Skeletal muscle satellite cell (primary cell): ENCODE data around the gene QSOX2. TPM values are rescaled to one million over a fixed set of nuclear protein-coding genes. Genes with fewer than 3 reads are reported as not detected.
A peak's percentile ranks its signal among the peaks of the same experiment; 100 is the strongest.

Experiments
- H3K27me3 ChIP-seq: 2 replicates; pipeline ENCODE4 v1.7.0; 2013; ENCODE audit warnings: low read length; ENCODE audit not compliant: control insufficient read depth, insufficient read depth
- H3K36me3 ChIP-seq: 2 replicates; pipeline ENCODE4 v1.7.0; 2013; ENCODE audit warnings: mild to moderate bottlenecking, control low read depth, low read length; ENCODE audit not compliant: insufficient read depth
- H3K4me1 ChIP-seq: 2 replicates; pipeline ENCODE4 v1.7.0; 2013; ENCODE audit warnings: low read length; ENCODE audit not compliant: control insufficient read depth, insufficient read depth
- H3K4me2 ChIP-seq: 2 replicates; pipeline ENCODE4 v1.7.0; 2013; ENCODE audit warnings: mild to moderate bottlenecking, low read length
- H3K4me3 ChIP-seq: 2 replicates; pipeline ENCODE4 v1.7.0; 2013; ENCODE audit warnings: low read length
- H3K9ac ChIP-seq: 2 replicates; pipeline ENCODE4 v1.7.0; 2013; ENCODE audit warnings: mild to moderate bottlenecking, low read depth, low read length, moderate library complexity
- H3K9me3 ChIP-seq: replicated peaks from 2 replicates; pipeline ENCODE4 v1.7.0; 2013; ENCODE audit warnings: mild to moderate bottlenecking, control low read depth, low read length
- total RNA-seq: library from RNA; depleted of rRNA; stranded (reverse); fragments of >200 nt; gene quantifications from 2 replicates; pipeline ENCODE4 v1.2.3, GENCODE V29; 2012; rRNA removed

QSOX2 gene, protein sequence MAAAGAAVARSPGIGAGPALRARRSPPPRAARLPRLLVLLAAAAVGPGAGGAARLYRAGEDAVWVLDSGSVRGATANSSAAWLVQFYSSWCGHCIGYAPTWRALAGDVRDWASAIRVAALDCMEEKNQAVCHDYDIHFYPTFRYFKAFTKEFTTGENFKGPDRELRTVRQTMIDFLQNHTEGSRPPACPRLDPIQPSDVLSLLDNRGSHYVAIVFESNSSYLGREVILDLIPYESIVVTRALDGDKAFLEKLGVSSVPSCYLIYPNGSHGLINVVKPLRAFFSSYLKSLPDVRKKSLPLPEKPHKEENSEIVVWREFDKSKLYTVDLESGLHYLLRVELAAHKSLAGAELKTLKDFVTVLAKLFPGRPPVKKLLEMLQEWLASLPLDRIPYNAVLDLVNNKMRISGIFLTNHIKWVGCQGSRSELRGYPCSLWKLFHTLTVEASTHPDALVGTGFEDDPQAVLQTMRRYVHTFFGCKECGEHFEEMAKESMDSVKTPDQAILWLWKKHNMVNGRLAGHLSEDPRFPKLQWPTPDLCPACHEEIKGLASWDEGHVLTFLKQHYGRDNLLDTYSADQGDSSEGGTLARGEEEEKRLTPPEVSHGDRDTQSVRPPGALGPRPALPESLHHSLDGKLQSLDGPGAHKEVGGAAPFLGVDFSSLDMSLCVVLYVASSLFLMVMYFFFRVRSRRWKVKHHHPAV
- 13.2 and 20.8 TPM in 2 replicates for total RNA-seq

DNA sequence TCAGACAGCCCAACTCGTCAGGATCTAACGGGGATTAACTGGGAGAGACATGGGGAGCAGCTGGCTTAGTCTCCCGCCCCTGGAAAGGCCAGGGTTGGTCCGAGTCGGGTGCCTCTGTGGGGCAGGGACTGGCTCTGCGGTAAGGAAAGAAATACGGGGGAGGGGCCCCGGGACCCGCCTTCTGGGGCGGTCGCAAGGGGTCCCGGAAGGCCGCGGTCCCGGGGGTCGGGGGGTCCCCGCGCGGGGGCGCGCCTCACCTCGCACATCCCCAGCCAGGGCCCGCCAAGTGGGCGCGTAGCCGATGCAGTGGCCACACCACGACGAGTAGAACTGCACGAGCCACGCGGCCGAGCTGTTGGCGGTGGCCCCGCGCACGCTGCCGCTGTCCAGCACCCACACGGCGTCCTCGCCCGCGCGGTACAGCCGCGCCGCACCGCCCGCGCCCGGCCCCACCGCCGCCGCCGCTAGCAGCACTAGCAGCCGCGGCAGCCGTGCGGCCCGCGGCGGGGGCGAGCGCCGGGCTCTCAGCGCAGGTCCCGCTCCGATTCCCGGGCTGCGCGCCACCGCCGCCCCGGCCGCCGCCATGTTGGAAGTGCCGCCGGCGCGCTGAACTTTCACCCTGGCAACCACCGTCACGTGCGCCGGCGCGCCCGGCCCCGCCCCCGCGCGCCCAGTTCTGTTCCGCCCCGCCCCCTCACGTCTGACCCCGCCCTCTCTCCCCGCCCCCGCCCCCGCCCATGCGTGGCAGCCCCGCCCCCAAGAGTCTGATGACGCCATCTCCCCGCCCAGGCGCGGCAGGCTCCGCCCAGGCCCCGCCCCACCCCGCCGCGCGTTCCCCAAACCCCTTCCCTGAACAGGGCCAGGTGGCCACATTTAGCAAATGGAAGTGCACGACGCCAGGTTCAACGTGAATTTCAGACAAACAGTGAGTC lies at the start of gene QSOX2:
Gene QSOX2, minus strand, starts transcription at position 594 of the 932 bp plus-strand sequence. Its CDS starts 9 bp downstream, at position 585.
- Histone ChIP-seq H3K4me2 (peak within 1 kb of the TSS; percentile 95), H3K4me3 (peak within 1 kb of the TSS; percentile 77), H3K9ac (peak within 1 kb of the TSS; percentile 68), H3K27me3 (peaks cover 22% of the 10 kb centered on the region), H3K4me1 (peaks cover 15% of the 10 kb centered on the region), H3K36me3 (no peaks in the 10 kb centered on the region), H3K9me3 (no peaks in the 10 kb centered on the region)

DNA sequence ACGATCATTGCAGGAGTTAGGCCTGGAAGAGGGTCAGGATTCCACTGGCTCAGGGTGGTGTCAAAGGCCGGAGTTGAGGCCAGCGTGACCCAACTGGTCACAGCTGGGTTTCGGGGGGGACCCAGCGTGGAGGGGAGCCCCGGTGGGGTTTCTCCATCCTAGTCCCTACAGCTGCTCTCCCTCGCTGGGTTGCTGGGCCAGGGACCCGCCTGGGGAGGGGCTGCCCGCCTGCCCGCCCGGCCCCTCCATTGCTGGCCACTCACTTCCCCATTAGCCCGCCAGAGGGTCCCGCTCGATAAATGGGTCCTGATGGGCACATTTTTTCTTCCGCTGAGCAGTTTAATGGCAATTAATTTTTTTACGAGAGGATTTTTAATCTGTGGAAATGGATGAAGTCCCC lies 49.4 kb upstream of the QSOX2 start:
- Histone ChIP-seq H3K4me1 (no peaks in the 10 kb centered on the region), H3K4me3 (no peak overlapping the region), H3K4me2 (no peak overlapping the region), H3K36me3 (no peaks in the 10 kb centered on the region), H3K27me3 (peaks cover 46% of the 10 kb centered on the region), H3K9me3 (no peaks in the 10 kb centered on the region), H3K9ac (no peak overlapping the region)

DNA sequence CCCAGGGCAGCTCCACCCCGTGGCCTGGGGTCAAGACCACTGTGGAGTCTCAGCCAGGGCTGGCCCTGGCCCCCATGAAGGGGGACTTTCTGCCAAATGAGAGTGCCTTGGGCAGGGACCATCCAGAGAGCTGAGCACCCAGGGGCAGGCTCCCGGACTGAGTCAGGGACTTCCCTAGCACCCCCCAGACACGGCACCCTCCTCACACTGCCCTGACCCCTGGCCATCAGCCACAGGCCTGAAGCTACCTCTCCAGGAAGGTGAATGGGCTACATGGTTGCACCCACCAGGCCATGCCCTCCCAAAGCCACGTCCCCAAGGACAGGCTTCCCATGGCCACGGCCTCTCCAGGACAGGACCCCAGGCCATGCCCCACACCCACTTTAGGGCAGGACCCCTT lies 48.8 kb upstream of the QSOX2 start:
- Histone ChIP-seq H3K9ac (no peak overlapping the region), H3K4me3 (no peak overlapping the region), H3K4me2 (no peak overlapping the region), H3K27me3 (peaks cover 42% of the 10 kb centered on the region), H3K36me3 (no peaks in the 10 kb centered on the region), H3K4me1 (no peaks in the 10 kb centered on the region), H3K9me3 (no peaks in the 10 kb centered on the region)

DNA sequence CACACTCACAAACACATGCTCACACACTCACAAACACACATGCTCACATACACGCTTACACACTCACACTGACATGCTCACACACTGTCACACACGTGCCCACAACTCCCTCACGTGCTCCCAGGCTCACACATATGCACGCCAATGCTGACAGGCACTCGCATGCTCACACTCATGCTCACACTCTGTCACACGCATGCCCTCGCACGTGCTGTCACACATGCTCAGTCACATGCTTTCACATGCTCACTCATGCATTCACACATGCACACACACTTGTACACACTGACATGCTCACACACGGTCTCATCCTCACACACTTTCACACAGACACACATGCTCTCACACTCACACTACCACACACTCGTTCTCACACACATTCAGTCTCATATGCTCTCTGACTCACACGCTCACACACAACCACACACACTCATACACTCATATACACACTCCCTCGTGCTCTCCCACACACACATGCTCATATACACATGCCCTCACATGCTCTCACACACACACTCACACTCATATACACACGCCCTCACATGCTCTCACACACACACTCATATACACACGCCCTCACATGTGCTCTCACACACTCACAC lies 48.0 kb upstream of the QSOX2 start:
- Histone ChIP-seq H3K27me3 (peaks cover 41% of the 10 kb centered on the region), H3K4me3 (no peak overlapping the region), H3K4me2 (no peak overlapping the region), H3K36me3 (no peaks in the 10 kb centered on the region), H3K9ac (no peak overlapping the region), H3K9me3 (no peaks in the 10 kb centered on the region), H3K4me1 (no peaks in the 10 kb centered on the region)

DNA sequence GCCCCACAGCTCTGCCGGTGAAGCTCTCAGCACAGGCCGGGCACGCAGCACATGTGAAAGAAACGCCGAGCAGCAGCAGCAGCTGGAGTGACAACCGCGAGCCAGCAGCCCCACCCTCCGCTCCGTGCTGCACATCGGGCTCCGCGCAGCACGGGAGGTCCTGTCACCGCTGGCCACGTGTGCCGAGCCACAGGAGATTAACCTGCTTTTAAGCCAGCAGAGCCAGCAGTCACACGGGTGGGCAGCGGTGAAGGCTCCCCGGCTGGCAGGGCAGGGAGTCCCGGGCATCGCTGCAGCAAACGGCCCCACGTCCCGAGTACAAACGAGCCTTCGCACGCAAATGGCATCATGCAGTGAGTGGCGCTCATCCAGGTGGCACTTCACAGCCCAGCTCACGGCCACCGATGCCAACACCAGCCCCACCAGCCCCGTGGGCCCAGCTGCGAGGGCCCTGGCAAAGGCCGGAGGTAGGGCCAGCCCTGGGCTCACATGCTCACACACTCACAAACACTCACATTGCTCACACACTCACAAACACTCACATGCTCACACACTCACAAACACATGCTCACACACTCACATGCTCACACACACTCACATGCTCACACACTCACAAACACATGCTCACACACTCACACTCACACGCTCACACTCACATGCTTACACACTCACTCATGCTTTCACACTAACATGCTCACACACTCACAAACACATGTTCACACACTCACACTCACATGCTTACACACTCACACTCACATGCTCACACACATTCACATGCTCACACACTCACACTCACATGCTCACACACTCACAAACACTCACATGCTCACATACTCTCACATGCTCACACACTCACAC lies 47.2 kb upstream of the QSOX2 start:
- Histone ChIP-seq H3K9me3 (no peaks in the 10 kb centered on the region), H3K9ac (no peak overlapping the region), H3K4me3 (no peak overlapping the region)

DNA sequence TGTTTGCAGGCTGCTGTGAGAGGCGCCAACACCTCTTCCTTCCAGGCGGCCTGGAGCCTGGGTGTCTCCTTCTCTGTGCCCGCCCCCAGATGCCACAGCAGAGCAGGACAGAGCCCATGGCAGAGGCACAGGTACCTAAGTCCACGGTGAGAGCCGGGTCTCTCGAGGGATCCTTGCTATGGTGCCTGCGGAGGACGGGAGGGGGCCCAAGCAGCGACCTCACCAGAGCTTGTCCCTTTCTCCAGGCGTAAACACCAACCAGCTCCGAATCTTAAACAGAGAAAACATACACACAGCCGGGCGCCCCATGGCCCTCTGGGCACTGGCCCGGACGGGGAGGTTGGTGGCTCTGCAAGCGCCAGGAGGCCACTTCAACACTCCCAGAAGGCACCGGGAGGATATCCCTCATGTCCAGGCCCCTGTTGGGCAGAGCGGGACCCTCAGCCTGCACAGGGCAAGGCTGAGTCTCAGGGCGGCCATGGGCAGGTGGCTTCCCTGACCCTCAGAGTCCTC lies 46.5 kb upstream of the QSOX2 start:
- Histone ChIP-seq H3K4me2 (peak overlapping the region; percentile 40), H3K9me3 (no peaks in the 10 kb centered on the region), H3K9ac (no peak overlapping the region), H3K27me3 (peaks cover 39% of the 10 kb centered on the region), H3K4me3 (no peak overlapping the region), H3K4me1 (no peaks in the 10 kb centered on the region), H3K36me3 (no peaks in the 10 kb centered on the region)

More for the DNA sequence above, 47.2 kb upstream of the QSOX2 start:
- H3K4me1 ChIP-seq, result no peaks in the 10 kb centered on the region
- H3K4me2 ChIP-seq, result peak overlapping the region; percentile 40
- H3K27me3 ChIP-seq, result peaks cover 39% of the 10 kb centered on the region
- no peaks in the 10 kb centered on the region for H3K36me3 ChIP-seq

DNA sequence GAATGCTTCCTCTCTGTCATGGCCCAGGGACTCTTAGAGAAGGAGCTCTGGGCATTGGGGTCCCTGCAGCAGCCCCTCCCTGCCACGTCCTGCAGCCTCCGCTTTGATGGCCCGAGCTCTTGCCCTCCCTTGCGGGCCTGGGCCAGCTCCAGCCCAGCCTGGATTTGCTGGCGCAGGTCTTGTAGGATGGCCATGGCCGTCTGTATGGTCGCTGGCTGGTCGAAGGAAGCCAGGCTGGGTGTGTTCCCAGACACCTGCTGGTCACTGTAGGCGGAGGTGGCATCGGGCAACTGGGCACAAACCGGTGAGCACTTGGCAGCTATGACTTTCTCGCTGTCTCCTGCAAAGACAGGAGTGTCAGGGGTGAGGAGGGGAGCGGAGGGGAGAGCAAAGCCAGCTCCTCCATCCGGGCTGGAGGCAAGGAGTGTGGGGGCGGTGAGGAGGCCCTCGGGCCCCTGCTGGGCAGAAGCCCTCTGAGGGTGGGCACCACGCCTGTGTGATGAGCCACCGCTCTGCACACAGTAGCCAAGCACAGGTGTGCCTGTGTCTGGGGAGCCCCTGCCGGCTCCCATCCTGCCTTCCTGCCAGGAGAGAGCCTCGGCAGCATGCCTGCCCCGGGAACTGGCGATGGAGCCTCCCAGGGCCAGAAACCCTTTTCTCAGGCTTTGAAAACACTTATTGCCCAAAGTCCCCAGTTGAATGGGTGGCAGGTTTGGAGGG lies 45.9 kb upstream of the QSOX2 start:
- no peaks in the 10 kb centered on the region for H3K36me3 ChIP-seq
- H3K9ac ChIP-seq, result no peak overlapping the region

DNA sequence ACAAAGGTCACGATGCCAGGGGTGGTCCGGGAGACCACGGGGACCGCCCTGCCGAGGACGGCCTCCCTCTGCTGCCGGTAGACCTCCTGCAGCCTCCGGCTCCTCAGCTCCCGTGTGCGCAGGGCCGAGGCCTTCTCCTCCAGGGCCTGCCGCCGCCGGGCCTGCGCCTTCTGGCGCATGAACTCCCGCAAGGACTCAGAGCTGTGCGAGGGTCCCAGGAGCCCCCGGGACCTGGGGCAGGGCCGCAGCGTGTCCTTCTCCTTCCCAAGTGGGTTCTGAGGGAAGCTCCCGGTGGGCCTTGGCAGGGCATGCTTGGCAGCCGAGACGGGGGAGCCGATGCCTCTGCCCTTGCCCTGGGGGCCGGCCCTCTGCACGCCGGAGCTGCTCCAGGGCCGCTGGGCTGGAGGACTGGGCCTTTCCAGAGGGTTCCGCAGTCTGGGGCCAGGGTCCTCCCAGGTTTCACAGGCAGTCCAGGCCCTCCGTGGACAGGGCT lies 44.9 kb upstream of the QSOX2 start:
- Histone ChIP-seq H3K4me3 (no peak overlapping the region), H3K9me3 (no peaks in the 10 kb centered on the region), H3K36me3 (no peaks in the 10 kb centered on the region), H3K9ac (no peak overlapping the region), H3K27me3 (peaks cover 38% of the 10 kb centered on the region), H3K4me1 (no peaks in the 10 kb centered on the region), H3K4me2 (no peak overlapping the region)

More for the DNA sequence above, 45.9 kb upstream of the QSOX2 start:
- H3K9me3 ChIP-seq, result no peaks in the 10 kb centered on the region
- no peak overlapping the region for H3K4me3 ChIP-seq
- H3K4me1 ChIP-seq, result no peaks in the 10 kb centered on the region
- H3K4me2 ChIP-seq, result no peak overlapping the region
- H3K27me3 ChIP-seq, result peaks cover 38% of the 10 kb centered on the region

DNA sequence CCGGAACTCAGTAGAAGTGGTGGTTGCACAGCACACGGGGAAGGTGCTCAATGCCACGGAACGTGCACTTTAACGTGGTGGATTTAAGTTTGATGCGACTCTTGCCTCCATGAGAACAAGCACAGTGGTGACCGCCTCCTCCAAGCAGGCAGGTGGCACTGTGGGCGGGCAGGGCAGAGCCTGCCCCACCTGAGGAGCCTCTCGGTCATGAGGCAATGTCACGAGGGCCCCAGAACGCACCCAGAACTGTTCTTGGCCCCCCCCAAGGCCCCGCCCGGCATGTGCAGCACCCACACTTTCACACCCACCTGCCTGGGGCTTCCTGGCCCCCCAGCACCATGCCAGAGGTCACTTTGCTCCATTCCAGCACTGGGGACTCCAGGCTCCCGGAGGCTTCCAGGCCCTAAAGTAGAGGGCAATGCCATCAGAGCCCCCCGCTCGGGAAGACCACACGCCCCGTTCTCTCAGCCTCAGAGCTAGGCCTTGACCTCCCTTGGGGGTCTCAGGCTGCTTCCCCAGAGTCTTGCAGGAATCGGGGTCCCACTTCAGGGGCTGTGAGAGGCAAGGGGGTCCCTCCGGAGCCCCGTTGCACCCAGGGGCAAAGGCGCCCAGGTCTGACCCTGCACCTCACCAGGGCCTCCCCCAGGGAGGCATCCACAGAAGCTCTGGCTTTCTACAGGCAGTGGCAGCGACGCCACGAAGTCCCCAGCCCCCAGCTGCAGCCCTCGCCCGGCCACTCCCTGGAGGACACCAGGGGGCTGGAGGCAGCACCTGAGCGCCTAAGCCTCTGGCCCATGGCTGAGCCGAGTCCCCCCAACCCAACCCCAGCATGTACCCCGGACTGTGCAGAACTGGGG lies 44.3 kb upstream of the QSOX2 start:
- Histone ChIP-seq H3K4me2 (no peak overlapping the region), H3K4me1 (no peaks in the 10 kb centered on the region), H3K27me3 (peaks cover 40% of the 10 kb centered on the region), H3K9me3 (no peaks in the 10 kb centered on the region), H3K36me3 (no peaks in the 10 kb centered on the region), H3K9ac (no peak overlapping the region), H3K4me3 (no peak overlapping the region)
